B cell (primary cell): ENCODE results near the gene MOK. TPM values are rescaled to one million over a fixed set of nuclear protein-coding genes. Genes with fewer than 3 reads are reported as not detected.

ENCODE experiments used
- ATAC-seq: fragments of 200-7000 bp; cut with Tn5 transposase; one replicate; pipeline ENCODE4 v1.10.0; 2021; ENCODE audit warnings: low read depth, mild to moderate bottlenecking, moderate number of reproducible peaks, moderate library complexity
- CTCF ChIA-PET: fragments of 350-600 bp; sonication (Branson Sonifier 250); formaldehyde crosslinking; loops from one replicate; lab custom pipeline; 2021; ENCODE audit warnings: antibody characterized with exemption, inconsistent platforms; lab: Charles Lee
- POLR2A ChIA-PET: fragments of 350-600 bp; sonication (Branson Sonifier 250); formaldehyde crosslinking; loops from one replicate; lab custom pipeline; 2021; ENCODE audit warnings: antibody characterized with exemption; lab: Charles Lee
- DNase-seq: peaks from one replicate; pipeline ENCODE4 v3.0.0; 2013
- H2AFZ ChIP-seq: 2 replicates; pipeline ENCODE4 v1.6.1; 2012; ENCODE audit warnings: mild to moderate bottlenecking, low read depth, low read length; ENCODE audit not compliant: insufficient read depth, poor library complexity, severe bottlenecking
- H3K27ac ChIP-seq, 2 donors: 1 replicate in 1 of 2; 2 replicates in 1 of 2; pipeline ENCODE4 v1.5.1; 2012 to 2013; ENCODE audit warnings: low read length in 2 of 2, mild to moderate bottlenecking in 2 of 2, moderate library complexity in 1 of 2
- H3K27me3 ChIP-seq, 4 experiments: fragments of 200-600 bp in 1 of 4; sonication (generic) in 1 of 4; replicated peaks in 1 of 4; 1 replicate in 2 of 4; 2 replicates in 2 of 4; pipeline versions ENCODE4 v1.6.1 to v1.7.0; 2013 to 2016; ENCODE audit warnings: low read length in 3 of 4, mild to moderate bottlenecking in 2 of 4, mixed read lengths in 1 of 4, moderate library complexity in 1 of 4; ENCODE audit not compliant: insufficient read depth in 4 of 4, control insufficient read depth in 3 of 4; ENCODE audit errors: control extremely low read depth in 1 of 4
- H3K36me3 ChIP-seq, 2 experiments: replicated peaks in 1 of 2; 1 replicate in 1 of 2; 2 replicates in 1 of 2; pipeline versions ENCODE4 v1.6.1 to v1.7.1; 2013; ENCODE audit warnings: low read length in 1 of 2; ENCODE audit not compliant: insufficient read depth in 2 of 2, control insufficient read depth in 1 of 2; ENCODE audit errors: control extremely low read depth in 1 of 2, extremely low read depth in 1 of 2
- H3K4me1 ChIP-seq, 2 donors: fragments of 200-600 bp in 1 of 2; sonication (generic) in 1 of 2; 1 replicate in 1 of 2; 2 replicates in 1 of 2; pipeline versions ENCODE4 v1.5.1 to v1.6.1; 2013 to 2017; ENCODE audit warnings: low read length in 2 of 2; ENCODE audit not compliant: control insufficient read depth in 2 of 2, insufficient read depth in 2 of 2
- H3K4me2 ChIP-seq: replicated peaks from 2 replicates; pipeline ENCODE3; 2012; ENCODE audit warnings: mild to moderate bottlenecking, low read depth, low read length; ENCODE audit not compliant: poor library complexity, severe bottlenecking
- H3K4me3 ChIP-seq, 5 experiments: fragments of 200-600 bp in 1 of 5; sonication (generic) in 1 of 5; 1 replicate in 3 of 5; 2 replicates in 2 of 5; pipeline versions ENCODE4 v1.5.1 to v1.7.0; 2011 to 2016; ENCODE audit warnings: low read length in 4 of 5, mild to moderate bottlenecking in 4 of 5, low read depth in 2 of 5, control low read depth in 1 of 5, moderate library complexity in 1 of 5; ENCODE audit not compliant: insufficient read depth in 1 of 5; ENCODE audit errors: control extremely low read depth in 1 of 5, extremely low read depth in 1 of 5
- H3K79me2 ChIP-seq: fragments of 200-600 bp; sonication (generic); one replicate; pipeline ENCODE4 v1.6.0; 2016; ENCODE audit warnings: low read length; ENCODE audit not compliant: control insufficient read depth, insufficient read depth
- H3K9ac ChIP-seq: fragments of 200-600 bp; sonication (generic); 2 replicates; pipeline ENCODE4 v1.6.1; 2017; ENCODE audit warnings: mild to moderate bottlenecking, low read length, moderate library complexity
- H3K9me3 ChIP-seq, 3 donors: one replicate each; pipeline versions ENCODE4 v1.6.1 to v1.7.1; 2013; ENCODE audit warnings: low read length in 2 of 3; ENCODE audit not compliant: control insufficient read depth in 2 of 3, insufficient read depth in 1 of 3; ENCODE audit errors: control extremely low read depth in 1 of 3
- H4K20me1 ChIP-seq: 2 replicates; pipeline ENCODE4 v1.6.0; 2012; ENCODE audit warnings: mild to moderate bottlenecking, low read length; ENCODE audit not compliant: insufficient read depth, control insufficient read depth, poor library complexity, severe bottlenecking
- H3K27ac Mint-ChIP-seq: one replicate; pipeline ENCODE4 v1.8.0; 2021; ENCODE audit warnings: mixed read lengths
- H3K27me3 Mint-ChIP-seq: one replicate; pipeline ENCODE4 v1.8.0; 2021; ENCODE audit warnings: mixed read lengths
- H3K4me1 Mint-ChIP-seq: one replicate; pipeline ENCODE4 v1.8.0; 2021; ENCODE audit warnings: mixed read lengths
- H3K4me3 Mint-ChIP-seq: one replicate; pipeline ENCODE4 v1.8.0; 2021; ENCODE audit warnings: mixed read lengths
- H3K9me3 Mint-ChIP-seq: one replicate; pipeline ENCODE4 v1.8.0; 2022; ENCODE audit warnings: mixed read lengths; ENCODE audit not compliant: insufficient read depth
- EZH2 ChIP-seq: IDR thresholded peaks from 2 replicates; pipeline ENCODE4 v1.6.1; 2012; ENCODE audit warnings: borderline replicate concordance, low read depth, mild to moderate bottlenecking, moderate library complexity, low read length; ENCODE audit not compliant: insufficient read depth, poor library complexity, severe bottlenecking
- WGBS: methylation state at CpG from one replicate; pipeline ENCODE4 v1.1.5; 2013; ENCODE audit warnings: missing lambda C conversion rate; ENCODE audit not compliant: insufficient coverage; 5-methylcytosine and 5-hydroxymethylcytosine counted together
- intact Hi-C: fragments of 100-400 bp; cut with micrococcal nuclease; formaldehyde crosslinking; loops from one replicate; pipeline ENCODE4 v1.10.0; 2022
- polyA plus RNA-seq: library from polyadenylated mRNA; depleted of rRNA; stranded (reverse); fragments of >200 nt; gene quantifications from 2 replicates; pipeline ENCODE4 v1.2.3, GENCODE V29; 2012
- total RNA-seq, 2 donors: library from RNA; stranded (reverse); fragments of 120-200 nt in 1 of 2; gene quantifications; 1 replicate in 1 of 2; 2 replicates in 1 of 2; pipeline versions ENCODE4 v1.2.3 to v1.2.4, GENCODE V29; 2013 to 2022
- TF ChIP-seq, protein P1 (sequence below): fragments of 200-600 bp; IDR thresholded peaks from one replicate; pipeline ENCODE4 v1.8.0; 2022; ENCODE audit warnings: antibody characterized with exemption, mild to moderate bottlenecking

Gene MOK
- total and polyA plus RNA-seq, 2 donors (not counting 1 experiment from before 2014, with no cell fraction given), result 1.2 to 3.0 TPM

- no peak overlapping the region for H3K4me2 ChIP-seq
- H3K27ac ChIP-seq, result no peak overlapping the region
- DNase-seq, result no peak
- no peaks in the 10 kb centered on the region for H3K9me3 ChIP-seq
- no peaks in the 10 kb centered on the region for H3K79me2 ChIP-seq
- H3K4me3 ChIP-seq, result no peak overlapping the region
- H4K20me1 ChIP-seq, result no peaks in the 10 kb centered on the region
- no peaks in the 10 kb centered on the region for H3K4me1 ChIP-seq
- H3K9ac ChIP-seq, result no peak overlapping the region
- WGBS, result 91% methylated on average over 8 of the region's 15 CpGs
- TF ChIP-seq EZH2, result no peak
- TF ChIP-seq, protein P1, sequence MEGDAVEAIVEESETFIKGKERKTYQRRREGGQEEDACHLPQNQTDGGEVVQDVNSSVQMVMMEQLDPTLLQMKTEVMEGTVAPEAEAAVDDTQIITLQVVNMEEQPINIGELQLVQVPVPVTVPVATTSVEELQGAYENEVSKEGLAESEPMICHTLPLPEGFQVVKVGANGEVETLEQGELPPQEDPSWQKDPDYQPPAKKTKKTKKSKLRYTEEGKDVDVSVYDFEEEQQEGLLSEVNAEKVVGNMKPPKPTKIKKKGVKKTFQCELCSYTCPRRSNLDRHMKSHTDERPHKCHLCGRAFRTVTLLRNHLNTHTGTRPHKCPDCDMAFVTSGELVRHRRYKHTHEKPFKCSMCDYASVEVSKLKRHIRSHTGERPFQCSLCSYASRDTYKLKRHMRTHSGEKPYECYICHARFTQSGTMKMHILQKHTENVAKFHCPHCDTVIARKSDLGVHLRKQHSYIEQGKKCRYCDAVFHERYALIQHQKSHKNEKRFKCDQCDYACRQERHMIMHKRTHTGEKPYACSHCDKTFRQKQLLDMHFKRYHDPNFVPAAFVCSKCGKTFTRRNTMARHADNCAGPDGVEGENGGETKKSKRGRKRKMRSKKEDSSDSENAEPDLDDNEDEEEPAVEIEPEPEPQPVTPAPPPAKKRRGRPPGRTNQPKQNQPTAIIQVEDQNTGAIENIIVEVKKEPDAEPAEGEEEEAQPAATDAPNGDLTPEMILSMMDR, result no peak
- no peak for ATAC-seq
- no peaks in the 10 kb centered on the region for H3K27me3 ChIP-seq
- no peaks in the 10 kb centered on the region for H3K36me3 ChIP-seq
- Mint-ChIP-seq H3K27ac (no peak overlapping the region), H3K27me3 (no peaks in the 10 kb centered on the region), H3K4me3 (no peak overlapping the region), H3K9me3 (no peaks in the 10 kb centered on the region), H3K4me1 (no peaks in the 10 kb centered on the region)
- POLR2A ChIA-PET, result no interaction called here
- intact Hi-C loops, result no loop called here
- H2AFZ ChIP-seq, result no peak overlapping the region
- CTCF ChIA-PET, result no interaction called here
Observed at GRCh38 chr14:102250636-102251035, 54.3 kb downstream of the MOK start.

GRCh38 chr14:102249981-102250380 lies 55.0 kb downstream of the MOK start:
- no CpG with 5 or more reads among the region's 6 CpGs for WGBS
- Histone ChIP-seq H3K4me2 (no peak overlapping the region), H3K27ac (no peak overlapping the region), H4K20me1 (no peaks in the 10 kb centered on the region), H3K9me3 (no peaks in the 10 kb centered on the region), H3K9ac (no peak overlapping the region), H3K27me3 (no peaks in the 10 kb centered on the region), H3K36me3 (no peaks in the 10 kb centered on the region), H3K4me1 (no peaks in the 10 kb centered on the region), H3K4me3 (no peak overlapping the region), H2AFZ (no peak overlapping the region), H3K79me2 (no peaks in the 10 kb centered on the region)
- TF ChIP-seq, protein P1, result no peak
- no peak for TF ChIP-seq EZH2
- no peaks in the 10 kb centered on the region for H3K4me1 Mint-ChIP-seq
- no peak overlapping the region for H3K4me3 Mint-ChIP-seq
- intact Hi-C loops, result no loop called here
- DNase-seq (no peak), ATAC-seq (no peak)
- no peaks in the 10 kb centered on the region for H3K27me3 Mint-ChIP-seq
- CTCF ChIA-PET, result no interaction called here
- no peaks in the 10 kb centered on the region for H3K9me3 Mint-ChIP-seq
- POLR2A ChIA-PET, result no interaction called here
- no peak overlapping the region for H3K27ac Mint-ChIP-seq
